ENCODE results near the gene SDR42E2.
"Not testable (repeated sequence)": the region's sequence is repeated elsewhere in the genome, so short reads cannot be mapped to it uniquely, and the experiment has no call there.

SDR42E2 gene

DNA sequence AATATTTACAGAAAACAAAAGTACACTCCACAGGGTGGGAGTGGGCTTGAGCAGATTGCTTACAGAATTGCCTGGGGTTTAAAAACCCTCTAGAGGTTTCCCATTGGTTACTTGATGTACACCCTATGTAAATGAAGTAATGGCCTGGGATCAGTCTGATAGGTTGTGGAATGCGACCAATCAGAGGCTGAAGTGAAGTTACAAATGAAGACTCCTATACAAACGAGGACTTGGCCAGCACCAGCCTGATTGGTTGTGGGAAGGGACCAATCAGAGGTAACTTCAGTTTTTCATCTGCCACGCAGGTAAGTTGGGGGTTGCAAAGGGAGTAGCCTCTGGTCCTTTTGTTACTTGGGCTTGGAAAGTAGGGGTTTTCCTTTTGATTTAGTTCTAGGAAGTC is 52.6 kb downstream of the SDR42E2 start:
- FAIRE-seq = no peak

GRCh38 chr16:22216191-22216831 is 54.0 kb downstream of the SDR42E2 start:
- FAIRE-seq = no peak

DNA sequence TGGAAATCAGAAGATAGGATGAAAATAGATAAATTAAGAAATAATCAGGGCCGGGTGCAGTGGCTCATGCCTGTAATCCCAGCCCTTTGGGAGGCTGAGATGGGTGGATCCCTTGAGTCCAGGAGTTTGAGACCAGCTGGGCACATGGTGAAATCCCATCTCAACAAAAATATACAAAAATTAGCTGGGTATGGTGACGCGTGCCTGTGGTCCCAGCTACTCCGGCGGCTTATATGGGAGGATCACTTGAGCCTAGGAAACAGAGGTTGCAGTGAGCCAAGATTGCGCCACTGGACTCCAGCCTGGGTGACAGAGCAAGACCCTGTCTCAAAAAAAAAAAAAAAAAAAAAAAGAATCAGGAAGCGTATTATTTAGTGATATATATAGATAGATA is 54.5 kb downstream of the SDR42E2 start:
- FAIRE-seq = not testable (repeated sequence)

DNA sequence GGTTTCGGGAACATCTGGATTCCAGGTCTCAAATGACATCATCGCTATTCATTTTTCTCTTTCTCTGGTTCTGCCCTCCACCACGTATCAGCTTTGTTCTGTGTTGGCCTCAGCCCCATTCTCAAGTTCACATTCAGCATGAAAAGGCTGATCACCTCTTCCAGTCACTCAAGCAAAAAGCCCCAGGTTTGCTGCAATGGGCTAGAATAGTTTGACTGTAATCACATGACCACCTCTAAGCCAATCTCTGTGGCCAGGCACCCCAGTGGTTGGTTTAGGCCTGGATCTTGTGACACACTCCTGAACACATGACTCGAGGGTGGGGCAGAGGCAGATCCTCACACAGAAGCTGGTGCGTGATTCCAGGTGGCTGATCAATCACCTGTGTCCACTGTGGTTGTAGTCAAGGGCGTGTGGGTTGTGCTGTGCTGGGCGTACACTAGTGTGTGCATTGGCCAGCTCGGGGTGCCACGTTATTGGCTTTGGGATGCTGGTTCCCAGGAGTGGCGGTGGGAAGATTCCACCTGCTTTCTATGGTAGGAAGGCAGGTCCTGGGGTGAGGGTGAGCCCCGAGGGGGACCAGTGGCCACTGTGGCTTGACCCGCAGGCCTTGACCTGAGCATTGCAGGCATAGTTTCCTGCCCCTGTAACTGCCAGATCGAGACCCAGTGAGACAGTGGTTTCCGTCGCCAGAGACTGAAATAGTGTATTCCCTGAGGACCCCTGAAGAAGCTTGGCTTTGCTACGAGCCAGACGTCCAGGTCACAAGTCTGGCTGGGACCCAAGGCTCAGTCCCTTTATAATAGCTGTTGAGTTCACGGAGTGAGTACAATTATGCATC is 55.8 kb downstream of the SDR42E2 start:
- FAIRE-seq = no peak

DNA sequence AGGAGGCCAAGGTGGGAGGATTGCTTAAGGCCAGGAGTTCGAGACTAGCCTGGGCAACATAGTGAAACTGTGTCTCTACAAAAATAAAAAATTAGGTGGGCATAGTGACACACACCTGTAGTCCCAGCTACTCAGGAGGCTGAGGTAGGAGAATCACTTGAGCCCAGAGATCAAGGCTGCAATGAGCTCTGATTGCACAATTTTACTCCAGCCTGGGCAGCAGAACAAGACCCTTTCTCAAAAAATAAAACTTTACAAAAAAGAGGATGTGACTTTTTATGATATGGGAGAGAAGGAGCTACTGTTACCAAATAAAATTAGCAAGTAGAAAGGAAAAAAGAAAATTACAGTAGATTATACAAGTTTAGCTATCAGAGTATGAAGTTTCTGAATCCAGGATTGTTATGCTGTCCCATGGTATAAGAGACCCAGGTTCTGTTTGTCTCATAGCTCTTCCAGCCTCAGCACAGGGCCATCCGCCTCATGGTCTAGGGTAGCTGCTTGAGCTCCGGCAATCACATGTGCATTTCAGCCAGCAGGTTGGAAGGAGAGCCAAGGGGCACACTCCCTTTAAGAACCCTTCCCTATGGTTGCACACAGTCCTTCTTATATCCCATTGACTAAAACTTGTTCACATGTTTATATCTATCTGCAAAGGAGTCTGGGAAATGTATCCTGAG is 57.2 kb downstream of the SDR42E2 start:
- no peak for FAIRE-seq

- FAIRE-seq = no peak
Measured at GRCh38 chr16:22220069-22220440, 57.7 kb downstream of the SDR42E2 start.

DNA sequence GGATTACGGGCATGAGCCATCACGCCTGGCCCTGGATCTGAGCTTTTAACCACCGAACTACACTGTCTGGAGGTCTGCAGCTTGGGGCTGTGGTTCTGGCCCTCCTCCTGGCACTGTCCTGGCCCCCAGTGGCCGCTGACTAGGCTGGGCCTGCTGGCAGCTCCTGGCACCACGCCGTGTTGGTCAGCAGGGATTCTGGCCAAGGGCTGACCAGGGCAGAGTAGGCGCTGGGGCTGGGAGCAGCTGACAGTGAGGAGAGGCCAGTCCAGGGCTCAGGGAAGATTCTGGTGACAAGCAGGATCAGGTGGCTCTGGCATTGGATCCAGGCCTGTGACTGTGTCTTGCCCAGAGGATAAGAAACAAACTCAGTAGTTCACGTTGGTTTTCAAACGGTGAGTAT is 58.4 kb downstream of the SDR42E2 start:
- no peak for FAIRE-seq

DNA sequence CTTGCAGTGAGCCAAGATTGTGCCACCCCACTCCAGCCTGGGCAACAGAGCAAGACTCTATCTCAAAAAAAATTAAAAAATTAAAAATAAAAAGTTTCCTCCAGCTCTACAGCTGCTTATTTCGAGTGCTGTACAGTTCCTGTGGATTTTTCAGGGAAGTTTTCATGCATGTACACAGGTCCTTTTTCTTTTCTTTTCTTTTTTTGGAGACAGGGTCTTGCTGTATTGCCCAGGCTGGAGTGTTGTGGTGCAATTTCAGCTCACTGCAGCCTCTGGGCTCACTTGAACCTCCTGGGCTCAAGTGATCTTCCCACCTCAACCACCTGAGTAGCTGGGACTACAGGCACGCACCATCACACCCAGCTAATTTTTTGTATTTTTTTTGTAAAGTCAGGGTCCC is 59.7 kb downstream of the SDR42E2 start:
- FAIRE-seq = no peak

DNA sequence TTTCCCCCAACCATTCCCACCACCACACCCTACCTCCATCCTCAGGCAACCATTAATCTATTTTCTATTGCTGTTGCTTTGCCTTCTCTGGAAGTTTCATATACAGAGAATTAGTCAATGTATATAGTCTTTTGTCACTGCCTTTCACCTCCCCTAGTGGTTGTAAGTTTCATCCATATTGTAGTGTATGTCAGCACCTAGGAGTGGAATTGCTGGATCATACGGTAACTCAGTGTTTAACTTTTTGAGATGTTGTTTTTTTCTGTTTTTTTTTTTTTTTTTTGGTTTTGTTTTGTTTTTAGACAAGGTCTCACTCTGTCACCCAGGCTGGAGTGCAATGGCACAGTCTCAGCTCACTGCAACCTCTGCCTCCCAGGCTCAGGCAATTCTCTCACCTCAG is 60.7 kb downstream of the SDR42E2 start:
- no peak for FAIRE-seq

DNA sequence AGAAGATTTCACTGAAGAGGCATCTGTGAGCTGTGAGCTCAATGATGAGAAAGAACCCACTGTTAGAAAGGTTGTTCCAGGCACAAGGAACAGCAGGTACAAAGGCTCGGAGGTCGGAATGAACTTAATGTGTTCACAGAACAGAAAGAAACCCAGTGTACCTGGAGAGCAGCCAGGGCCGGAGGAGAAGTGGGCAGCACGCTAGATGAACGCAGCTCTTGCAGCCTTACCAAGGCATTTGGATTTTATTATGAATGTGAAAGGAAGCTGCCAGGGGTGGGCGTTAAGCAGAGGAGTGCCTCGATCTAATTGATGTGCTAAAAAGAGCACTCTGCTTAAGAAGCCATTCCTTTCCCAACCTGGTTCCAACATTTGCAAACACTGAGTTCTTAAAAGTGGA is 62.8 kb downstream of the SDR42E2 start:
- FAIRE-seq = no peak

DNA sequence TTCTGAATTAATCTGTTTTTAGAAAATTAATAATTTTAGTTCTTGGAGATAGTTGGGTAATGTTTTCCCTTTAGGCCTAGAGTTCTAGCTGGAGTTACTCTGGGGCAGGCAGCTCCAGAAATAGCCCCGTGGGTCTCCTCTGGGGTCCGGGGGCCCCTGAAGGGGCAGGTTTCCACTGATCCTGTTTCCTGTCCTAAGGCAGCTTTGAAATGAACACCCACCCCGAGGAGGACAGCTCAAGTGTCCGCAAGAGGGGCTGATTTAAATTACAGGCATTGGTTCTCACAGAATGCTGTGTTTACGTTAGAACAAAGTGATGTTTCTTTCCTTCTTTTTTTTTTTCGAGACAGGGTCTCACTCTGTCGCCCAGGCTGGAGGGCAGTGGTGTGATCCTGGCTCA is 67.6 kb downstream of the SDR42E2 start:
- no peak for FAIRE-seq

GRCh38 chr16:22232277-22233036 is 70.2 kb downstream of the SDR42E2 start:
- no peak for FAIRE-seq

- no peak for FAIRE-seq
Measured at GRCh38 chr16:22233037-22233372, 70.7 kb downstream of the SDR42E2 start.

DNA sequence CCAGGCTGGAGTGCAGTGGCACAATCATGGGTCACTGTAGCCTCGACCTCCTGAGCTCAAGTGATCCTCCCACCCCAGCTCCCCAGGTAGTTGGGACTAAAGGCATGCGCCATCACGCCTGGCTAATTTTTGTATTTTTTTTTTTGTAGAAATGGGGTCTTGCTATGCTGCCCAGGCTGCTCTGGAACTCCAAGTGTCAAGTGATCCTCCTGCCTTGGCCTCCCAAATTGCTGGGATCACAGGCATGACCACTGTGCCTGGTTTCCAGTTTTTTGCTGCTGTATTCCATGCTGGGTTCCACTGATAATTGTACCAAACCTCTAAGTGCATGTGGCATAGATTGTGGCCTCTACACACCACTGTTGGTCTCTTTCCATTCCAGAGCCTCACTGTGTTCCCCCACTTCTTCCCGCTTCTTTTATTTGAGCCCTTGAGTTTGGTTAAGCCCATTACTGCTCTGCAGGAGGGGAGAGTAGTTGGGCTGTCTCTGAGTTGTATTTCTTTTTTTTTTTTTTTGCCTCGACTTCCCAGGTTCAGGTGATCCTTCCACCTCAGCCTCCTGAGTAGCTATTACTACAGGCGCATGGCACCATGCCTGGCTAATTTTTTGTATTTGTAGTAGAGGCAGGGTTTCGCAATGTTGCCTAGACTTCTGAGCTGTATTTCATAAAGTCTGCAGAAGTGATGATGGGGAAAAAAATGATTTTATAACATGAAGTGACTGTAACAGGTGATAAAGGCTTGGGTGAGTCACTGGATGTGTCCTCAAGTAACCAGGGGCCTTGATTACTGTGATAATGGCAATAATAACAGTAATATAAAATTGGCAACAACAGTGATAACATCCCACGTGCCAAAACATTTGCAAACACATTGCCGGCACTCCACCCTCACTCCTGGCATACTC is 73.8 kb downstream of the SDR42E2 start:
- no peak for FAIRE-seq

- FAIRE-seq = no peak
Measured at GRCh38 chr16:22239131-22239805, 77.0 kb downstream of the SDR42E2 start.

GRCh38 chr16:22240023-22240710 is 77.9 kb downstream of the SDR42E2 start:
- no peak for FAIRE-seq
